Neuronal stem cell (in vitro differentiated cells): ENCODE results near the gene HSD17B2.

Source experiments
- DNase-seq: peaks from one replicate; pipeline ENCODE4 v3.0.0-alpha.2; 2013; ENCODE audit warnings: low spot score
- H2AFZ ChIP-seq: one replicate; pipeline ENCODE4 v1.6.1; 2013; ENCODE audit warnings: mild to moderate bottlenecking, low read length, inconsistent platforms
- H2AK5ac ChIP-seq: 2 replicates; pipeline ENCODE4 v1.6.1; 2013; ENCODE audit warnings: low read depth, mild to moderate bottlenecking, inconsistent platforms, low read length, moderate library complexity, mixed read lengths
- H2BK120ac ChIP-seq: 2 replicates; pipeline ENCODE4 v1.6.1; 2013; ENCODE audit warnings: low read depth, mild to moderate bottlenecking, inconsistent platforms, low read length, moderate library complexity, mixed read lengths
- H2BK12ac ChIP-seq: one replicate; pipeline ENCODE4 v1.6.1; 2013; ENCODE audit warnings: low read length, inconsistent platforms
- H2BK15ac ChIP-seq: 2 replicates; pipeline ENCODE4 v1.6.1; 2013; ENCODE audit warnings: mild to moderate bottlenecking, low read length, inconsistent platforms, mixed read lengths
- H2BK5ac ChIP-seq: one replicate; pipeline ENCODE4 v1.6.1; 2013; ENCODE audit warnings: inconsistent platforms, mild to moderate bottlenecking, low read length, moderate library complexity
- H3K14ac ChIP-seq: one replicate; pipeline ENCODE4 v1.6.1; 2013; ENCODE audit warnings: low read length, inconsistent platforms
- H3K18ac ChIP-seq: 2 replicates; pipeline ENCODE4 v1.6.1; 2013; ENCODE audit warnings: low read length, inconsistent platforms
- H3K23ac ChIP-seq: 2 replicates; pipeline ENCODE4 v1.6.1; 2013; ENCODE audit warnings: low read depth, mild to moderate bottlenecking, mixed read lengths, low read length, inconsistent platforms; ENCODE audit not compliant: poor library complexity
- H3K27ac ChIP-seq: replicated peaks from 3 replicates; pipeline ENCODE4 v1.5.1; 2013; ENCODE audit warnings: low read length, inconsistent platforms
- H3K27me3 ChIP-seq, 3 experiments: 2 replicates each; pipeline ENCODE4 v1.6.1; 2013; ENCODE audit warnings: low read length in 3 of 3, mild to moderate bottlenecking in 2 of 3, inconsistent platforms in 1 of 3, low read depth in 1 of 3, mixed read lengths in 1 of 3, moderate library complexity in 1 of 3; ENCODE audit not compliant: control insufficient read depth in 3 of 3, insufficient read depth in 3 of 3
- H3K36me3 ChIP-seq, 2 donors: replicated peaks in 1 of 2; 2 replicates each; pipeline ENCODE4 v1.6.1; 2013; ENCODE audit warnings: low read length in 2 of 2; ENCODE audit not compliant: control insufficient read depth in 2 of 2, insufficient read depth in 2 of 2
- H3K4ac ChIP-seq: 2 replicates; pipeline ENCODE4 v1.6.1; 2013; ENCODE audit warnings: inconsistent platforms, mild to moderate bottlenecking, low read length, moderate library complexity
- H3K4me1 ChIP-seq, 2 donors: 1 replicate in 1 of 2; 2 replicates in 1 of 2; pipeline ENCODE4 v1.6.1; 2013; ENCODE audit warnings: low read length in 2 of 2, low read depth in 1 of 2; ENCODE audit not compliant: control insufficient read depth in 2 of 2, insufficient read depth in 1 of 2
- H3K4me2 ChIP-seq: one replicate; pipeline ENCODE4 v1.6.1; 2013; ENCODE audit warnings: mild to moderate bottlenecking, low read length, inconsistent platforms; ENCODE audit not compliant: insufficient read depth, poor library complexity, severe bottlenecking
- H3K4me3 ChIP-seq, 2 donors: 2 replicates each; pipeline ENCODE4 v1.5.1; 2013; ENCODE audit warnings: low read length in 2 of 2, mild to moderate bottlenecking in 2 of 2, inconsistent platforms in 1 of 2, moderate library complexity in 1 of 2
- H3K79me1 ChIP-seq: one replicate; pipeline ENCODE4 v1.6.1; 2013; ENCODE audit warnings: low read depth, mild to moderate bottlenecking, inconsistent platforms, low read length, moderate library complexity
- H3K9ac ChIP-seq: one replicate; pipeline ENCODE4 v1.6.1; 2013; ENCODE audit warnings: mild to moderate bottlenecking, low read depth, low read length, inconsistent platforms; ENCODE audit not compliant: poor library complexity
- H3K9me3 ChIP-seq, 2 donors: replicated peaks in 1 of 2; 2 replicates each; pipeline versions ENCODE3 to v1.6.1; 2013; ENCODE audit warnings: low read length in 2 of 2, mild to moderate bottlenecking in 2 of 2, inconsistent platforms in 1 of 2, low read depth in 1 of 2, mixed read lengths in 1 of 2, moderate library complexity in 1 of 2; ENCODE audit not compliant: control insufficient read depth in 2 of 2, insufficient read depth in 1 of 2
- H4K8ac ChIP-seq: one replicate; pipeline ENCODE4 v1.6.1; 2013; ENCODE audit warnings: low read depth, mild to moderate bottlenecking, inconsistent platforms, low read length, moderate library complexity
- H4K91ac ChIP-seq: one replicate; pipeline ENCODE4 v1.6.1; 2013; ENCODE audit warnings: low read length, low read depth, mild to moderate bottlenecking, inconsistent platforms; ENCODE audit not compliant: poor library complexity
- WGBS, 2 donors: extraction: QIAGEN DNeasy Blood & Tissue Kit; methylation state at CpG; one replicate each; pipeline ENCODE4 v1.1.7; 2013; ENCODE audit warnings: missing lambda C conversion rate in 2 of 2, mixed read lengths in 1 of 2; ENCODE audit not compliant: insufficient read length in 2 of 2, insufficient replicate concordance in 1 of 2; ENCODE audit errors: extremely low coverage in 2 of 2; 5-methylcytosine and 5-hydroxymethylcytosine counted together

Gene HSD17B2

DNA sequence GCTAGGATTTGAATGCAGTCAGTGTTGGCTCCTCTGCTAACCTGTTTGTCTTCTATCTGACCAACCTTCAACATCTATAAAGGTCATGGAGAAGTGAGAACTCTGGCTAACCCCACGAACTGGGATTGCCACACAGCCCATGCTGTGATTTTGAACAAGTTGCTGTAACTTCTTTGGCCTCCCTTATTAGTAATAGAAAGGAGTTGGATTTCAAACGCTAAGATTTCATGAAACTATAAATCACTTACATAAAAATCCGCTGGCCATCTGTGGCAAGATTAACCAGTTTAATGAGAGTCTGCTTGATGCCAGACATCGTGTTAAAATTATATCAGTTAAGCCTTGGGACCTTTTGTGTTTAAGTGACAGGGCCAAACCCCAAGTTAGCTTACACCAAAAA lies 53.4 kb downstream of the HSD17B2 start:
- H3K18ac ChIP-seq: no peak overlapping the region
- H3K23ac ChIP-seq: no peak overlapping the region
- H2BK15ac ChIP-seq: no peak overlapping the region
- H2BK5ac ChIP-seq: no peak overlapping the region
- H3K4me1 ChIP-seq: no peaks in the 10 kb centered on the region
- no peak overlapping the region for H3K9ac ChIP-seq
- DNase-seq: no peak
- H3K9me3 ChIP-seq: no peaks in the 10 kb centered on the region
- no peak overlapping the region for H2AFZ ChIP-seq
- H3K27me3 ChIP-seq: peaks cover 0 to 9% (median 0%) of the 10 kb centered on the region in 3 experiments
- H4K8ac ChIP-seq: no peak overlapping the region
- no peak overlapping the region for H3K14ac ChIP-seq
- no peak overlapping the region for H3K4me2 ChIP-seq
- WGBS, 2 donors: no CpG with 5 or more reads among the region's 4 CpGs
- no peak overlapping the region for H3K27ac ChIP-seq
- H2AK5ac ChIP-seq: no peak overlapping the region
- no peak overlapping the region for H4K91ac ChIP-seq
- no peak overlapping the region for H3K4me3 ChIP-seq
- H2BK120ac ChIP-seq: no peak overlapping the region
- H3K36me3 ChIP-seq: no peaks in the 10 kb centered on the region
- no peaks in the 10 kb centered on the region for H3K79me1 ChIP-seq
- H2BK12ac ChIP-seq: no peak overlapping the region
- no peak overlapping the region for H3K4ac ChIP-seq

DNA sequence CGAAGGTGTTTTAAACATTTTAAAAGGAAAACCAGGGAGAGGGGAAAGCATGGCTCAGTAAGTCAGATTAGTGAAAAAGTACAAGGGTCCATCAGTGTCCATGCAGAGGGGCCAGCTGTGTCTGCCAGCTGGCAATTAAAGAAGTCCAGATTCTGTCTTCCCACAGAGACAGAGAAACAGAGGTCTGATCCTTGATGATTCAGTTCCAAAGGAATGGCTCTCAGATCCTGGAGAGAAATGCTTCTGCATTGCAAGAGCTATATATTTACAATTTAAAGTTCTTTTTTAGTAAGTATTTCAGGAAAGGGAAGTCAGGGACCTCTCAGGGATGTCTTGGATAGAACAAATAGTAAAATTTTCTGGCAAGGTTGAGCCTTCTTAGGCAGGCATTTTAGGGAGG lies 56.2 kb downstream of the HSD17B2 start:
- Histone ChIP-seq H3K27ac (no peak overlapping the region), H3K79me1 (no peaks in the 10 kb centered on the region), H3K14ac (no peak overlapping the region), H2AFZ (no peak overlapping the region), H3K9ac (no peak overlapping the region), H3K4me3 (no peak overlapping the region), H2AK5ac (no peak overlapping the region), H3K36me3 (no peaks in the 10 kb centered on the region), H3K4me1 (peaks cover 0 to 3% of the 10 kb centered on the region in 2 donors), H3K27me3 (peaks cover 0 to 9% (median 0%) of the 10 kb centered on the region in 3 experiments), H3K23ac (no peak overlapping the region), H4K8ac (no peak overlapping the region), H2BK5ac (no peak overlapping the region), H3K4ac (no peak overlapping the region), H4K91ac (no peak overlapping the region), H2BK120ac (no peak overlapping the region), H2BK15ac (no peak overlapping the region), H3K4me2 (no peak overlapping the region), H2BK12ac (no peak overlapping the region), H3K9me3 (no peaks in the 10 kb centered on the region), H3K18ac (no peak overlapping the region)
- no peak for DNase-seq
- WGBS, 2 donors: no CpG with 5 or more reads among the region's 1 CpG

DNA sequence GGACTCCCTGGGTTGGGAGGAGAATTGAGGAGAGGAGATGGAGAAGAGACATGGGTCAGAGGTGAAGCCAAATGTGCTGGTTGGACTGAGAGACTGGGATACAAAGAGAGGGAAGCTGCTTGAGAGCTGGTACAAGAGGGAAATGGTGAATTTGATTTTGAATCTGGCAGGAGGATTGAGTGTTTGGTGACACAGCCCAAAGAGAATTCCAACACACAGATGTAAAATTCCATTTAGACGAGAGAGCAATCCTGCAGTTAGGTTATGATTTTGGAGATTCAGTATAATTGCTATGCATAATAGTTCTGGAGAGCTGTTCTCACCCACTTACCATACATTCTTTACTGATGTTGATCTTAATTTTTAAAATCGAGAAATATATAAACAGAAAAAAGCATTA lies 57.7 kb downstream of the HSD17B2 start:
- Histone ChIP-seq H3K79me1 (no peaks in the 10 kb centered on the region), H2AFZ (no peak overlapping the region), H3K23ac (no peak overlapping the region), H3K27ac (no peak overlapping the region), H2BK12ac (no peak overlapping the region), H3K4ac (no peak overlapping the region), H2BK120ac (no peak overlapping the region), H3K18ac (no peak overlapping the region), H3K9ac (no peak overlapping the region), H2BK5ac (no peak overlapping the region), H3K9me3 (no peaks in the 10 kb centered on the region), H3K27me3 (peaks cover 0 to 9% (median 0%) of the 10 kb centered on the region in 3 experiments), H4K8ac (no peak overlapping the region), H3K4me1 (peaks cover 0 to 3% of the 10 kb centered on the region in 2 donors), H3K4me2 (no peak overlapping the region), H3K4me3 (no peak overlapping the region), H4K91ac (no peak overlapping the region), H2AK5ac (no peak overlapping the region), H3K36me3 (no peaks in the 10 kb centered on the region), H2BK15ac (no peak overlapping the region), H3K14ac (no peak overlapping the region)
- no peak for DNase-seq
- no CpG with 5 or more reads among the region's 2 CpGs for WGBS, 2 donors

DNA sequence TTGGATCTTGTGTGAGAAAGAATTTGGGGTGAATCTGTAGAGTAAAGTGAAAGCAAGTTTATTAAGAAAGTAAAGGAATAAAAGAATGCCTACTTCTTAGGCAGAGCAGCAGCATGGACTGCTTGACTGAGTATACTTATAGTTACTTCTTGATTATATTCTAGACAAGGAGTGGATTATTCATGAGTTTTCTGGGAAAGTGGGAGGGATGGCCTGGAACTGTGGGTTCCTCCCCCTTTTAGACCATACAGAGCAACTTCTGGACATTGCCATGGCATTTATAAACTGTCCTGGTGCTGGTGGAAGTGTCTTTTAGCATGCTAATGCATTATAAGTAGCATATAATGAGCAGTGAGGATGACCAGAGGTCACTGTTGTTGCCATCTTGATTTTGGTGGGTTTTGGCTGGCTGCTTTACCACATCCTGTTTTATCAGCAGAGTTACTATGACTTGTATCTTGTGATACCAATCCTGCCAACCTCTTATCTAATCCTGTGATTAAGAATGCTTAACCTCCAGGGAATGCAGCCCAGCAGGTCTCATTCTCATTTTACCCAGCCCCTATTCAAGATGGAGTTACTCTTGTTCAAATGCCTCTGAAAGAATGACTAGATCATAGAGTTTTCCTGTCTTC lies 58.7 kb downstream of the HSD17B2 start:
- Histone ChIP-seq H4K8ac (no peak overlapping the region), H3K27me3 (peaks cover 0 to 6% (median 0%) of the 10 kb centered on the region in 3 experiments), H3K4me1 (peaks cover 0 to 3% of the 10 kb centered on the region in 2 donors), H2BK5ac (no peak overlapping the region), H2BK120ac (no peak overlapping the region), H3K9me3 (no peaks in the 10 kb centered on the region), H3K18ac (no peak overlapping the region), H3K27ac (no peak overlapping the region), H3K4me3 (no peak overlapping the region), H3K4me2 (no peak overlapping the region), H2AFZ (no peak overlapping the region), H3K9ac (no peak overlapping the region), H3K14ac (no peak overlapping the region), H3K79me1 (no peaks in the 10 kb centered on the region), H3K4ac (no peak overlapping the region), H3K36me3 (no peaks in the 10 kb centered on the region), H2AK5ac (no peak overlapping the region), H3K23ac (no peak overlapping the region), H2BK15ac (no peak overlapping the region), H4K91ac (no peak overlapping the region), H2BK12ac (no peak overlapping the region)
- DNase-seq: no peak
